Stimulated activated CD8-positive, alpha-beta memory T cell treated with anti-CD3 and anti-CD28 coated beads, Interleukin-7, amount 100 ng/mL, for 1 hour (primary cell): ENCODE data around the gene QPCTL.
A peak's percentile ranks its signal among the peaks of the same experiment; 100 is the strongest.
"Not testable (repeated sequence)": the region's sequence is repeated elsewhere in the genome, so short reads cannot be mapped to it uniquely, and the experiment has no call there.

ENCODE experiments used
- DNase-seq, 2 donors: peaks; one replicate each; pipeline ENCODE4 v3.0.0-alpha.2; 2020; ENCODE audit warnings: low read depth in 2 of 2

Gene QPCTL

DNA sequence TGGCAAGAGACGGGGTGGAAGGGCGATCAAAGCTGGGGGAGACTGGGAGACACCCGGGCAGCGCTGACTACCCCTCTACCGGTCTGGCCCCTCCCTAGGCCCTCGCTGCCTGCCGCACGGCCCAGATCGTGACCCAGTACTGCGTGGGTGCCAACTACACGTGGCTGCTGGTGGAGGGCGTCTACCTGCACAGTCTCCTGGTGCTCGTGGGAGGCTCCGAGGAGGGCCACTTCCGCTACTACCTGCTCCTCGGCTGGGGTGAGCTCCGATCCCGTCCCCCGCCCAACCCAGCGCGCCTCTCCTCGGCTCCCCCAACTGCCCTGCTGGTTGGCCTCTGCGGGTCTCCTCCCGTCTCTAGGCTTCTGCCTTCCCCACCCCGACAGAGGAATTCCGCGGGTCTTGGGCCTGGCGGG, 15.6 kb upstream of the QPCTL start:
- DNase-seq: peak in 1 of 2 donors; percentile 25

- DNase-seq: peak; percentile 37 to 58
Observed at GRCh38 chr19:45677351-45678230, 14.9 kb upstream of the QPCTL start.

GRCh38 chr19:45681391-45682015, 11.0 kb upstream of the QPCTL start:
- peak; percentile 71 to 78 for DNase-seq

DNA sequence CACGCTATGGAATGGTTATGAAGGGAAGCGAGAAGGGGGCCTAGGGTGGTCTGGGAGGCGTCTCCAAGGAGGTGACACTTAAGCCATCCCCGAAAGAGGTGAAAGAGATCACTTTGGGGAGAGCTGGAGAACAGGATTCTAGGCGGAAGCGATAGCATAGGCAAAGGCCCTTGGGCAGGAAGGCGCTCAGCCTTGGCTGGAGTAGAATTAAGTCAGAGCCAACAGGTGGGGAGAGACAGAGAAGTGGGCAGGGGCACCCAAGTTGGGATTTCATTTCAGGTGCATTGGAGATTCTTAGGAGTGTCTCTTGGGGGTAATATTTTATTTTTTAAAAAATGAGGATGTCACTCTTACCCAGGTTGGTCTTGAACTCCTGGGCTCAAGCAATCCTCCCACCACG, 10.3 kb upstream of the QPCTL start:
- no peak for DNase-seq

GRCh38 chr19:45682908-45683307, 9.6 kb upstream of the QPCTL start:
- no peak for DNase-seq

- DNase-seq: not testable (repeated sequence)
Observed at GRCh38 chr19:45685045-45685444, 7.4 kb upstream of the QPCTL start.

DNA sequence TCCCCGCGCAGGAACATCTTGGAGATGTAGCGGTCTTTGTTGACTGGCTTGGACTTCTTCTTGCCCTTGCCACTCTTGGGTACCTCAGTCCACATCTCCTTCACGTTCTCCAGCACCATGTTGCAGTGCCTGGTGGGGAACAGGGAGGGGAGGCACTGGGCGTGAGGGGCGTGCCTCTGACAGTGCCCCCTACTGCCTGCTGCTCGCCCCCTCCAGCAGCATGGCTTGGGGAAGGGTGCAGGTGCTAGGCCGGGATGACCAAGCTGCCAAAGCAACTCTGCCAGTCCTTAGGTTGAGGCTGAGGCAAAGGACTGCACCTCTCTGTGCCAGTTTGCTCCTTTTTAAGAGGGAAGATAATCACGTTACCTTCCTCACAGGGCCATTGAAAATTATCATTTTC, 4.9 kb upstream of the QPCTL start:
- no peak for DNase-seq

DNA sequence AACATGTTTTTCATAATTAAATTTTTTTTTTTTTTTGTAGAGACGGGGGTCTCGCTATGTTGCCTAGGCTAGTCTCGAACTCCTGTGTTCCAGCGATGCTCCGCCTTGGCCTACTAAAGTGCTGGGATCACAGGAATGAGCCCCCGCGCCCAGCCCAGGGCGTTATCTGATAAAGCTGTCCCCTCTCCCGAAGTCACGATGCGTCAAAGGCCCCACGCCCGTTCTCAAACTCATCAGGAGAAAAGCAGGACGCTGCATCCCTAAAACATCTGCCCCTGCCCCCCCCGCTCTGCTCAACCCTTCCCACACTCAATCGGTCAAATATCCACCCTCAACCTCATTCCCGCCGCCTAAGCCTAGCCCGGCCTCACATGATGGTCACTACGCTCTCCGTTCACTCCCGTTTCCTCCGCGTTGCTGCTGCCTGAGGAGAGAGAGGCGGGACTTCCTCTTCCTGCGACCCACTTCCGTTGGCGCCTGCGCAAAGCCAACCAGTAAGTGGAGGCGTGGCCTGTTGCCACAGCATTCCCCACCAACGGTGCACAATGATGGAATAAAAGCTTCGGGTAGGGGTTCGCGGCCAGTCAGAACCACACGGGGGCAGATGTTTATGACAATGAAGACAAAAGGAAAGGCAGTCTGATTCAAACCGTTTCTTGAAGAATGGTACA, 815 bp upstream of the QPCTL start, which contains the start of gene SNRPD2:
Gene SNRPD2, minus strand, starts transcription at position 438 of the 671 bp plus-strand sequence. Its CDS starts 65 bp downstream, at position 373.
- peak; percentile 85 to 89 for DNase-seq

DNA sequence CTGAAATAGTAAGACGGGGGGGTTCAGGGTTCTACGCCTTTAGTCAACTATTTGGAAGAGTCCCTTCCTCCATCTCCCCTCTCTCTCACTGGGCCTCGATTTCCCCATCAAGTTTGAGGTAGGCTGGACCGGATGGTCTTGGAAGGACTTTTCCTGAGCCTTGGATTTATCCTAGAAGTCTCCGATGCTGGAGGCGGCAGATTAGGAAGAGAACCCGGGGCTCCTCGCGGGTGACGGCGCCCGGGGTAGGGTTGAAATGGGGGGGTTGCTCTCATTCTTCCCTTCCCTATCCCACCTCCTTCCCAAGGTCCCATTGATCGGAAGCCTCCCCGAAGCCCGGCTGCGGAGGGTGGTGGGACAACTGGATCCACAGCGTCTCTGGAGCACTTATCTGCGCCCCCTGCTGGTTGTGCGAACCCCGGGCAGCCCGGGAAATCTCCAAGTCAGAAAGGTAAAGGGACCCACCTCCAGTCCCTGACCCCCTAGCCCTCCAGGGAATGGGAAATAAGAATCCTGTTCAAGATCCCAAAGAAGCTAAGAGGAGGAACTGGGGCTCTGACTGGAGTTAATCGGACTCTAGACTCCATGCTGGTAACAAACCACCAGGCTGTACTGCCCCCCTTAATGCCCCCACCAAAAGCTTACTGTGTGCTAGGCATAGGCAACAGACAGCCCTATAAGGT, 781 bp downstream of the QPCTL start:
- peak; percentile 49 to 67 for DNase-seq

DNA sequence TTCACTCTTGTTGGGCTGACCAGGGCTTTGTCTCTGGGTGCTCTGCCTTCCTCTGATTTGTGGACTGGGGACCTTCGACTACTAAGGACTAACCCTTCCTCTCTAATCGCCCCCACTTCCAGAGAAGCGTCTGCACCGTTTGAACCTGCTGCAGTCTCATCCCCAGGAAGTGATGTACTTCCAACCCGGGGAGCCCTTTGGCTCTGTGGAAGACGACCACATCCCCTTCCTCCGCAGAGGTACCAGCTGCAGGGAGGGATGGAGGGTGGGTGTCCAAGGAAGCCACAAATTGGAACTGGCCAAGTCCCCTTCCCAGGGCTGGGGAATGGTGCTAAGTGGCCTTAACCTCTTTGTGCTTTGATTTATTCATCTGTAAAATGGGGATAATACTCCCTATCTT, 9.2 kb downstream of the QPCTL start:
- no peak for DNase-seq

GRCh38 chr19:45705115-45705514, 12.6 kb downstream of the QPCTL start:
- no peak for DNase-seq

DNA sequence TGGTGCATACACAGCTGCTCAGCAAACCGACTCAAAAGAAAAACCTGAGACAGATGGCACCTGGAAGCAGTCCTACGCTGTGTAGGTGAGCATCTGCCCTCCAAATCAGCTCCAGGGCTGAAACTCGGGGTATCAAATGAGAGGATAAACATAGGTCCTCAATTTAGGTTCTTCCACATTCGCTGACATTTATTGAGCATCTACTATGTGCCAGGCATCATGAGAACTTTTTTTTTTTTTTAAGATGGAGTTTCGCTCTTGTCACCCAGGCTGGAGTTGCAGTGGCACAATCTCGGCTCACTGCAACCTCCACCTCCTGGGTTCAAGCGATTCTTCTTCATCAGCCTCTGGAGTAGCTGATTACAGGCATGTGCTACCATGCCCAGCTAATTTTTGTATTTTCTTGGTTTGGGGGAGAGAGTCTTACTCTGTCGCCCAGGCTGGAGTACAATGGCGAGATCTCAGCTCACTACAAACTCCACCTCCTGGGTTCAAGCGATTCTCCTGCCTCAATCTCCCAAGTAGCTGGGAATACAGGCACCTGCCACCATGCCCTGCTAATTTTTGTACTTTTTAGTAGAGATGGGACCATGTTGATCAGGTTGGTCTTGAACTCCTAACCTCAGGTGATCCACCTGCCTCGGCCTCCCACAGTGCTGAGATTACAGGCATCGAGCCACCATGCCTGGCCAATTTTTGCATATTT, 13.4 kb downstream of the QPCTL start:
- DNase-seq: no peak

DNA sequence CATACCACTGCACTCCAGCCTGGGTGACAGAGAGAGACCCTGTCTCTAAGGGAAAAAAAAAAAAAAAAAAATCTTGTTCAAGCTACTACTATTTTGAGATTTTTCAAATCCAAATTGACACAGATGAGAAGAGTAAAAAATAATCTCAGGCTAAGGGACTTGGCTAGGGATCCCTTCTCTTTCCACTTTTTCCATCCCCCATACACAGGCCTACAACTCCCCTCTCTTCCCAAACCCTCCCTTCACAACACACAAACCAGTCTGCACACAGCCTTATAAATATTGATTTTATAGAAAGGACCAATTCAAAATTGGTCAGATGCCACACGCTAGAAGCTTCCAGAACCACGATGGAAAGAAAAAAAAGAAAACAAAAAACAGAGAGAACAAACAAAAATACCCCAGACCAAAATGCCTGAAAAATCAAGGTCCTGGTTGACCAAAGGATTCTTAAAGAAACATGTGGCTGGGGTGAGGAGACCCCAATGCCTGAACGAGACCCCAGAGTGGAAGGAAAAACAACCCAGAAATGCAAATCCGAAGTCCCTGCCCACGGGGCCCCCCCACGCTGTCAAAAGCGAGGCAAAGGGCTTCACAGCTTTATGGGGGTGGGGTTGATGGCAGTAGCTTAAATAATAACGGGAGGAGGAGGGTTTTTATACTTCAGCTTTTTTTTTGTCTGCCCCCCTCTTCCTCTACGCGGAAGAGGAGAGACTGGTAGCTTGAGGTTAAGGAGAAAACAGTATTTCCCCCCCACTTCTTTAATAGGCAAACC, 18.1 kb downstream of the QPCTL start:
- no peak for DNase-seq

DNA sequence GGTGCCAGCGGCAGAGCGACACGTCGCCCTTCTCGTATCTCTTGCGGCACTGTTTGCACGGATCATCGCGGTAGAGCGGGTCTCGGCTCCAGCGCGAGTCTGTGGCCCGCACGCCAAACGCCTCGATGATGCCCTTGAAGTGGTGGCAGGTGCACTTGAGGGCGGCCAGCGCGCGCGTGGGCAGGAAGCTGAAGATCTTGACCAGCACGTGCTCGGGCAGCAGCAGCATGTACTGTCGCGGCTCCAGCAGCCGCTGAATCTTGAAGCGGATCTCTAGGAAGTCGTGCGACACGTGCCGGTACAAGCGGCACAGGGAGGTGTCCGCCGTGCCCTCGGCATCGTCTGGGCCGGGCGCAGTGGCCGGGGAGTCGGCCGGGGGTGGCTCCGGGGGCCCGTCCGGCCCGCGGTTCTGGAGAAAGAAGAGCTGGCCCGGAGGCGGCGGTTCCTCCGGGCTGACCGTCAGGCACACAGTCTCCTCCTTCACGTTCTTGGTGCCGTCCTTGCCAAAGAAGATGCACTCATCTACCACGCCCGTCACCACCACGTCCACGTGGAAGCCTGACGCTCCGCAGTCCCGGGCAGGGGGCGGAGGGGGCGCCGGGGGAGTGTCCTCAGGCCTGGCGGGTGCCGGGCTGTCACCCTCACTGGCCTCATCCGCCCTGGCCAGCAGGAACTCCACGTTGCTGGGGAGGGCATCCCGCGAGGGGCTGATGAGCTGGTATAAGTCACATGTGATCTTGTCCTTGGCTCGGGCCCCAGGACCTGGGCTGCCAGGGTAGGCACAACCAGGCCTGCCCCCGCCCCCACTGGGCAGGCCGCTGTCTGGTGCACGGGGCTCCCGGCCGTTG, 19.6 kb downstream of the QPCTL start:
- no peak for DNase-seq

GRCh38 chr19:45712699-45713067, 20.2 kb downstream of the QPCTL start:
- DNase-seq: no peak

DNA sequence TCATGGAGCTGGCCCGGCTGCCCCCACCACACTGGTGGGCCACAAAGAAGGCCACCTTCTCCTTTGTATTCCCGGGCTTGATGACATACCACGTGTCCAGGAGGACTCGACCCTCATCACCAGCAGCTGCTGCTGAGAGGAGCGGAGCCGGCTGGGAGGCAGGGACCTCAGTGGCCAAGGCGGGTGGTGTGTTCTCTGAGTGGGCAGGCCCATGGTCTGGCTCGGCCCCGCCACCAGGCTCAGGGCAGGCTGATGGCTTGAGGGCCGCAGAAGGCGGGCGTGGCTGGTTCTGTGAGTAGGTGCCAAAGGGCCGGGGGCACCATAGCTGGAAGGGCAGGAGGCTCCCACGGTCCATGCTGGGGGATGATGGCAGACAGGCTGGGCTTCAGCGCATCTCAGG, 20.7 kb downstream of the QPCTL start:
- DNase-seq: no peak

GRCh38 chr19:45715139-45715538, 22.7 kb downstream of the QPCTL start:
- no peak for DNase-seq

DNA sequence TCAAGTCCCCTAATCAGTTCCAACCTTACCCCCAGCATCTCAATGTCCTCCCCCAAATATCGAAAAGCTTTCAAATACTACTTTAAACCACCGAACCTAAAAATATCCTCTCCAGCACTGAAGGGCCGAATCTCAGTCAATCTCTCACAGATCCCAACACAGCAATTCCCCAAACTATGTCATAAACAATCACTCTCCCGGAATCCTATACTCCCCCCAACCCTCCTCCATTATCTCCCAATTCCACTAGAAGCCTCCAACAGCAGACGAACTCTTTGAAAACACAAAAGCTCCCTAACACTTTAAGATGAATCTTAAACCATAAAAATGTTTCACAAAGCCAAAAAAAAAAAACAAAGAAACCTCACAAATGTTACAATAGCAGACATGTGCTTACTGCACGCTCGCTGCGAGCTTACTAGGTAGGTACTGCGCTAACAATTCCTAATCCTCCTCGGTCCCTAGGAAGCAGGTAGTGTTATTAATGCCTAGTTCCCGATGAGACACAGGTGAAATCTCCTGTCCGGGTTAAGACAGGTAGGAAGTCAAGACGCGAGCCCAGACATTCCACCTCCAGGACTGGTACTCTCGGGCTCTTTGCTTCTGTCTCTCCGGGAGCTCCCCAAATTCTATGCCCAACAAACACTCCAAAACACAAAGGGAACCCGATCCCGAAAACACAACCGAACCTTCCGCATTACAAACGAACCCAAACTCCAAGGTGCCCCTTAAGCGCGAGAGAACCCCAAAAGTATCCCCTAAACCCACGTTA, 24.1 kb downstream of the QPCTL start:
- DNase-seq: no peak
